Spleen (tissue), 7 donors: ENCODE data around the gene OST4.

Source experiments
- POLR2A ChIP-seq, 3 donors: fragments of 450-650 bp; IDR thresholded peaks; one replicate each; pipeline ENCODE4 v1.5.1; 2017; ENCODE audit warnings: antibody characterized with exemption in 3 of 3, mild to moderate bottlenecking in 1 of 3
- POLR2AphosphoS5 ChIP-seq, 3 donors: sonication (generic); formaldehyde crosslinking; IDR thresholded peaks; one replicate each; pipeline ENCODE4 v1.5.1; 2017; ENCODE audit warnings: antibody characterized with exemption in 3 of 3
- TF ChIP-seq, protein P1 (sequence below), 11 experiments: fragments of 200-600 bp in 7 of 11; fragments of 450-650 bp in 4 of 11; sonication (generic) in 4 of 11; IDR thresholded peaks in 8 of 11; conservative IDR thresholded peaks in 3 of 11; 1 replicate in 7 of 11; 2 replicates in 4 of 11; pipeline versions ENCODE4 v1.4.0 to v1.8.0; 2016 to 2021; ENCODE audit warnings: antibody characterized with exemption in 11 of 11, inconsistent platforms in 4 of 11, mild to moderate bottlenecking in 1 of 11
- donor health status: DM: no; HTN: no; CAD: no; lungs with moderate emphysema.
- donor health status: DM: no; HTN: no; CAD: no.
- donor health status: DM: no; HTN: no; CAD: no.

DNA sequence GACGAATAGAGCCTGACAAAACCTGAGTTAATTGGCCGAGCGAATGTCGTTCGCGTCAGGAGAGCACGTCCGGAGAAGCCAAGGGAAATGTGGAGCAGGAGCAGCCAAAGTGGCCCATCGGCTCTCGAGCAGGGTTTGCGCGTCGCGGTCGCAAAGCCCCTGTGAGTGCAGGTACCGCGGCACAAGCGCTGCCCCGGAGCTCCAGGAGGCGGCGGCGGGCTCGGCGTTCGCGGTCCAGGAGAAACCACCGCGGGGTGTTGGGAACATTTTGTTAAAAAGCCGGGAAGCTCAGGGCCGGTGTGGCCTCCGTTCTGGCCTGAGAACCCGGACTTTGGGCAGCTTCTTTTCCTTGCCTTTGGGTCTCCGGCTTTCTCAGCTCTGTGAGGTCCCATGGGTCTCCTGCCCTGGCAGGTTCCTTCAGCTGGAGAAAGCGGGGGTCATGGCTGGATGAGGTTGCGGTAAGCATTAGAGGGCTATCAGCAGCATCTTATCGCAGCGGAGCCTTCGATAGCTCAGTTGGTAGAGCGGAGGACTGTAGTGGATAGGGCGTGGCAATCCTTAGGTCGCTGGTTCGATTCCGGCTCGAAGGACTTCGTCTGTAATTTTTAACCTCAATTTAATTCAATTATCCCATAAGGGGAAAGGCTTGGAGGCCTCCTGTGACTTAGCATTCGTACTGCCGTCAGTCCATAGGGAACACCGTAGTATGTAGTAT, 21.0 kb downstream of the OST4 start:
- TF ChIP-seq, protein P1, sequence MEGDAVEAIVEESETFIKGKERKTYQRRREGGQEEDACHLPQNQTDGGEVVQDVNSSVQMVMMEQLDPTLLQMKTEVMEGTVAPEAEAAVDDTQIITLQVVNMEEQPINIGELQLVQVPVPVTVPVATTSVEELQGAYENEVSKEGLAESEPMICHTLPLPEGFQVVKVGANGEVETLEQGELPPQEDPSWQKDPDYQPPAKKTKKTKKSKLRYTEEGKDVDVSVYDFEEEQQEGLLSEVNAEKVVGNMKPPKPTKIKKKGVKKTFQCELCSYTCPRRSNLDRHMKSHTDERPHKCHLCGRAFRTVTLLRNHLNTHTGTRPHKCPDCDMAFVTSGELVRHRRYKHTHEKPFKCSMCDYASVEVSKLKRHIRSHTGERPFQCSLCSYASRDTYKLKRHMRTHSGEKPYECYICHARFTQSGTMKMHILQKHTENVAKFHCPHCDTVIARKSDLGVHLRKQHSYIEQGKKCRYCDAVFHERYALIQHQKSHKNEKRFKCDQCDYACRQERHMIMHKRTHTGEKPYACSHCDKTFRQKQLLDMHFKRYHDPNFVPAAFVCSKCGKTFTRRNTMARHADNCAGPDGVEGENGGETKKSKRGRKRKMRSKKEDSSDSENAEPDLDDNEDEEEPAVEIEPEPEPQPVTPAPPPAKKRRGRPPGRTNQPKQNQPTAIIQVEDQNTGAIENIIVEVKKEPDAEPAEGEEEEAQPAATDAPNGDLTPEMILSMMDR (IDR thresholded peaks at IDR 0.05 in 8 of 11, conservative IDR thresholded peaks at IDR 0.05 in 3 of 11), result peak; percentile 13 to 66 (median 50)
- peak in 1 of 3 donors; percentile 71 for TF ChIP-seq POLR2A (IDR thresholded peaks at IDR 0.05)
- peak; percentile 5 to 69 (median 64) for TF ChIP-seq POLR2AphosphoS5 (IDR thresholded peaks at IDR 0.05)
